Measurements from ENCODE around the gene RCCD1.

Gene RCCD1

GRCh38 chr15:90947577-90948357 lies 6.9 kb upstream of the RCCD1 start:
- Histone ChIP-seq H3K27me3 (no peaks in the 10 kb centered on the region), H3K4me3 (ENCODE audit: low read depth in 1 of 2, low read length in 1 of 2) (no peak overlapping the region), H3K27ac (no peak overlapping the region), H3K36me3 (peaks cover 88% of the 10 kb centered on the region), H3K9me3 (no peaks in the 10 kb centered on the region), H3K4me1 (ENCODE audit: control insufficient read depth in 1 of 2, insufficient read depth in 1 of 2, low read depth in 1 of 2, low read length in 1 of 2) (peaks cover 8 to 11% of the 10 kb centered on the region in 2 experiments)
- TF ChIP-seq CTCF (IDR thresholded peaks at IDR 0.05) = no peak

GRCh38 chr15:90948506-90948905 lies 6.2 kb upstream of the RCCD1 start:
- no peaks in the 10 kb centered on the region for H3K9me3 ChIP-seq
- H3K27ac ChIP-seq = no peak overlapping the region
- H3K27me3 ChIP-seq = no peaks in the 10 kb centered on the region
- no peak overlapping the region for H3K4me3 ChIP-seq (ENCODE audit: low read depth in 1 of 2, low read length in 1 of 2)
- peaks cover 8 to 11% of the 10 kb centered on the region in 2 experiments for H3K4me1 ChIP-seq (ENCODE audit: control insufficient read depth in 1 of 2, insufficient read depth in 1 of 2, low read depth in 1 of 2, low read length in 1 of 2)
- TF ChIP-seq CTCF (IDR thresholded peaks at IDR 0.05) = no peak
- peaks cover 88% of the 10 kb centered on the region for H3K36me3 ChIP-seq

- H3K9me3 ChIP-seq = no peaks in the 10 kb centered on the region
- H3K4me1 ChIP-seq (ENCODE audit: control insufficient read depth in 1 of 2, insufficient read depth in 1 of 2, low read depth in 1 of 2, low read length in 1 of 2) = peaks cover 7 to 11% of the 10 kb centered on the region in 2 experiments
- H3K27ac ChIP-seq = no peak overlapping the region
- no peak overlapping the region for H3K4me3 ChIP-seq (ENCODE audit: low read depth in 1 of 2, low read length in 1 of 2)
- no peak for TF ChIP-seq CTCF (IDR thresholded peaks at IDR 0.05)
- no peaks in the 10 kb centered on the region for H3K27me3 ChIP-seq
- peaks cover 79% of the 10 kb centered on the region for H3K36me3 ChIP-seq
These were observed 4.6 kb upstream of the RCCD1 start for GRCh38 chr15:90949979-90950675.

- H3K27ac ChIP-seq = no peak overlapping the region
- peaks cover 79% of the 10 kb centered on the region for H3K36me3 ChIP-seq
- no peak for TF ChIP-seq CTCF (IDR thresholded peaks at IDR 0.05)
- H3K9me3 ChIP-seq = no peaks in the 10 kb centered on the region
- no peaks in the 10 kb centered on the region for H3K27me3 ChIP-seq
- H3K4me3 ChIP-seq (ENCODE audit: low read depth in 1 of 2, low read length in 1 of 2) = no peak overlapping the region
- H3K4me1 ChIP-seq (ENCODE audit: control insufficient read depth in 1 of 2, insufficient read depth in 1 of 2, low read depth in 1 of 2, low read length in 1 of 2) = peaks cover 12 to 15% of the 10 kb centered on the region in 2 experiments
These were observed 4.0 kb upstream of the RCCD1 start for GRCh38 chr15:90950676-90951075.

GRCh38 chr15:90952901-90953677 lies 1.6 kb upstream of the RCCD1 start:
- H3K9me3 ChIP-seq = no peaks in the 10 kb centered on the region

More at GRCh38 chr15:90952901-90953677, 1.6 kb upstream of the RCCD1 start:
- peaks cover 23 to 30% of the 10 kb centered on the region in 2 experiments for H3K4me1 ChIP-seq (ENCODE audit: control insufficient read depth in 1 of 2, insufficient read depth in 1 of 2, low read depth in 1 of 2, low read length in 1 of 2)
- H3K27ac ChIP-seq = no peak overlapping the region
- H3K4me3 ChIP-seq (ENCODE audit: low read depth in 1 of 2, low read length in 1 of 2) = no peak overlapping the region
- peaks cover 59% of the 10 kb centered on the region for H3K36me3 ChIP-seq
- TF ChIP-seq CTCF (IDR thresholded peaks at IDR 0.05) = no peak
- no peaks in the 10 kb centered on the region for H3K27me3 ChIP-seq

Measured in neutrophil (primary cell).